Right lobe of liver (tissue), 4 donors: ENCODE results near the gene ZFC3H1.

Experiments
- POLR2A ChIP-seq: fragments of 450-650 bp; IDR thresholded peaks from one replicate; pipeline ENCODE4 v1.6.1; 2017; ENCODE audit warnings: antibody characterized with exemption, mild to moderate bottlenecking
- TF ChIP-seq, protein P1 (sequence below), 4 donors: fragments of 200-600 bp in 3 of 4; fragments of 450-650 bp in 1 of 4; IDR thresholded peaks; one replicate each; pipeline versions ENCODE4 v1.5.1 to v1.8.0; 2016 to 2022; ENCODE audit warnings: antibody characterized with exemption in 4 of 4, mild to moderate bottlenecking in 2 of 4
- donor health status: DM: no; HTN: no; CAD: no.
- donor health status: DM: no; HTN: no; CAD: no.
- donor health status: DM: no; HTN: yes; CAD: no.

DNA sequence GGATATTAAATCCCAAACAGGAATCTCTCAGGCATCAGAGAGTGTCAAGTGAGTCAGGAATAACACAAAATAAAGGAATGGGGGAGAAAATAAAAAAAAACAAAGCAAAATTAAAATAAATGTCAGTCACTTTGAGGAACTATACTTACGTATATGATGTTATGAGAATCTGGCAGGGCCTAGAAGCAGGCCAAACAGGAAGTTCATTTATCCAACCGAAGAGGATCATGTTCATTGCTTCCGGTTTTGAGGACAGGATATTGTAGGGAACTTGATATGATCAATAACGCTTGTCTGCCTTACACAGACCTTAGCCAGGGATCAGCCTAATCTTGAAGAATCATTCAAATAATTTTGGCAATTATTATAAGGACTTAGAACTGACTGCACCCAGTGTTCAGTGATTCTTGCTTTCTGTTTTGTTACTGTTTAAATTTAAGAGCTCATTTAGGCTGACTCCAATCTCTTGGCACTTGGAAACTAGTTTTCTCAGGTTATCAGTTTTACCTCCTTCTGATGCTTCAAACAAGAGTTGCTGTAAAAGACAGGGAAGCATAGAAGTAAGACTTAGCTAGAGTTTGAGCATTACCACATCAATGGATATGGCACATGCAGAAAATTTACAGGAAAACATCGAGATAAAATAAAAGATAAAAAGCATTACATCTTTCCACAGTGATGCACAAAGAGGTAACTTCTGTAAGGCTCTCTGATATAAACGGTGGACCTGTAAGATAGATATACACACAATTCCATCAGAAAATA is 53.4 kb downstream of the ZFC3H1 start:
- TF ChIP-seq, protein P1, sequence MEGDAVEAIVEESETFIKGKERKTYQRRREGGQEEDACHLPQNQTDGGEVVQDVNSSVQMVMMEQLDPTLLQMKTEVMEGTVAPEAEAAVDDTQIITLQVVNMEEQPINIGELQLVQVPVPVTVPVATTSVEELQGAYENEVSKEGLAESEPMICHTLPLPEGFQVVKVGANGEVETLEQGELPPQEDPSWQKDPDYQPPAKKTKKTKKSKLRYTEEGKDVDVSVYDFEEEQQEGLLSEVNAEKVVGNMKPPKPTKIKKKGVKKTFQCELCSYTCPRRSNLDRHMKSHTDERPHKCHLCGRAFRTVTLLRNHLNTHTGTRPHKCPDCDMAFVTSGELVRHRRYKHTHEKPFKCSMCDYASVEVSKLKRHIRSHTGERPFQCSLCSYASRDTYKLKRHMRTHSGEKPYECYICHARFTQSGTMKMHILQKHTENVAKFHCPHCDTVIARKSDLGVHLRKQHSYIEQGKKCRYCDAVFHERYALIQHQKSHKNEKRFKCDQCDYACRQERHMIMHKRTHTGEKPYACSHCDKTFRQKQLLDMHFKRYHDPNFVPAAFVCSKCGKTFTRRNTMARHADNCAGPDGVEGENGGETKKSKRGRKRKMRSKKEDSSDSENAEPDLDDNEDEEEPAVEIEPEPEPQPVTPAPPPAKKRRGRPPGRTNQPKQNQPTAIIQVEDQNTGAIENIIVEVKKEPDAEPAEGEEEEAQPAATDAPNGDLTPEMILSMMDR (IDR thresholded peaks at IDR 0.05): no peak
- no peak for TF ChIP-seq POLR2A
